DMS114 treated with DMSO at 0.1 percent for 48 hours (cell line): ENCODE results near the gene HPCAL4.

Experiments
- DNase-seq: peaks from one replicate; lab custom pipeline; 2025; ENCODE audit not compliant: unreplicated experiment; lab: John Stamatoyannopoulos, UW

HPCAL4 gene

GRCh38 chr1:39678889-39679288 is 12.3 kb downstream of the HPCAL4 start:
- no peak for DNase-seq

- no peak for DNase-seq
These were observed 13.6 kb downstream of the HPCAL4 start for GRCh38 chr1:39677645-39678044.

GRCh38 chr1:39676948-39677548 is 14.2 kb downstream of the HPCAL4 start:
- no peak for DNase-seq

GRCh38 chr1:39675220-39675619 is 16.0 kb downstream of the HPCAL4 start:
- no peak for DNase-seq

- DNase-seq = no peak
These were observed 18.0 kb downstream of the HPCAL4 start for GRCh38 chr1:39673215-39673614.

GRCh38 chr1:39672551-39672947 is 18.7 kb downstream of the HPCAL4 start:
- DNase-seq = no peak

- no peak for DNase-seq
These were observed 19.3 kb downstream of the HPCAL4 start, which contains the start of gene NT5C1A for GRCh38 chr1:39671793-39672550. Gene NT5C1A, minus strand, starts transcription at chr1:39672107. Its CDS starts 69 bp downstream, at chr1:39672038.

- DNase-seq = no peak
These were observed 19.8 kb downstream of the HPCAL4 start for GRCh38 chr1:39671433-39671792.

GRCh38 chr1:39670689-39671088 is 20.5 kb downstream of the HPCAL4 start:
- no peak for DNase-seq

- DNase-seq = no peak
These were observed 22.3 kb downstream of the HPCAL4 start for GRCh38 chr1:39668894-39669293.

- DNase-seq = no peak
These were observed 23.1 kb downstream of the HPCAL4 start for GRCh38 chr1:39668111-39668510.

GRCh38 chr1:39666772-39667171 is 24.5 kb downstream of the HPCAL4 start:
- DNase-seq = no peak

- DNase-seq = no peak
These were observed 27.7 kb downstream of the HPCAL4 start for GRCh38 chr1:39663559-39663958.

GRCh38 chr1:39662861-39663260 is 28.4 kb downstream of the HPCAL4 start:
- DNase-seq = no peak

- DNase-seq = no peak
These were observed 31.7 kb downstream of the HPCAL4 start for GRCh38 chr1:39659538-39659937.

- no peak for DNase-seq
These were observed 32.1 kb downstream of the HPCAL4 start for GRCh38 chr1:39659110-39659509.

GRCh38 chr1:39657923-39658485 is 33.2 kb downstream of the HPCAL4 start:
- no peak for DNase-seq

GRCh38 chr1:39657402-39657801 is 33.8 kb downstream of the HPCAL4 start:
- DNase-seq = no peak

- no peak for DNase-seq
These were observed 34.8 kb downstream of the HPCAL4 start for GRCh38 chr1:39656391-39656790.

GRCh38 chr1:39655578-39656268 is 35.5 kb downstream of the HPCAL4 start:
- DNase-seq = no peak

- DNase-seq = no peak
These were observed 36.9 kb downstream of the HPCAL4 start for GRCh38 chr1:39654291-39654690.

GRCh38 chr1:39653546-39654031 is 37.6 kb downstream of the HPCAL4 start:
- peak; percentile 67 for DNase-seq
